DOHH2 (cell line): Measurements from ENCODE around the gene STAT1.

ENCODE experiments used
- H3F3A ChIP-seq: fragments of 200-600 bp; sonication (generic), shearing (Covaris generic); 2 replicates; pipeline ENCODE4 v1.6.0; 2016; ENCODE audit warnings: antibody characterized with exemption, mild to moderate bottlenecking; ENCODE audit not compliant: control insufficient read depth, insufficient read depth
- H3K27ac ChIP-seq: fragments of 200-600 bp; sonication (generic); 2 replicates; pipeline ENCODE4 v1.5.1; 2014; ENCODE audit warnings: low read depth, mild to moderate bottlenecking, low read length, moderate library complexity
- H3K27me3 ChIP-seq: fragments of 200-600 bp; sonication (generic); 2 replicates; pipeline ENCODE4 v1.6.1; 2014; ENCODE audit warnings: mild to moderate bottlenecking, low read length, mixed read lengths; ENCODE audit not compliant: control insufficient read depth
- H3K36me3 ChIP-seq: fragments of 200-600 bp; sonication (generic); 2 replicates; pipeline ENCODE4 v1.6.1; 2014; ENCODE audit warnings: mild to moderate bottlenecking, low read length, moderate library complexity, mixed read lengths; ENCODE audit not compliant: control insufficient read depth
- H3K4me1 ChIP-seq: fragments of 200-600 bp; sonication (generic); 2 replicates; pipeline ENCODE4 v1.6.1; 2014; ENCODE audit warnings: mild to moderate bottlenecking, low read length, mixed read lengths; ENCODE audit not compliant: control insufficient read depth
- H3K4me2 ChIP-seq: fragments of 200-600 bp; sonication (generic); 2 replicates; pipeline ENCODE4 v1.6.0; 2014; ENCODE audit warnings: mild to moderate bottlenecking, low read length, moderate library complexity
- H3K4me3 ChIP-seq: fragments of 200-600 bp; sonication (generic); 2 replicates; pipeline ENCODE4 v1.5.1; 2014; ENCODE audit warnings: mild to moderate bottlenecking, low read length, mixed read lengths
- H3K79me2 ChIP-seq: fragments of 200-600 bp; sonication (generic); 2 replicates; pipeline ENCODE4 v1.6.1; 2014; ENCODE audit warnings: mild to moderate bottlenecking, low read length, mixed read lengths; ENCODE audit not compliant: control insufficient read depth
- H3K9me2 ChIP-seq: fragments of 200-600 bp; sonication (generic); replicated peaks from 2 replicates; pipeline ENCODE4 v1.6.1; 2014; ENCODE audit warnings: mild to moderate bottlenecking, low read length, mixed read lengths; ENCODE audit not compliant: control insufficient read depth
- H3K9me3 ChIP-seq: fragments of 200-600 bp; sonication (generic); 2 replicates; pipeline ENCODE4 v1.6.1; 2014; ENCODE audit warnings: antibody characterized with exemption, low read length, mixed read lengths; ENCODE audit not compliant: control insufficient read depth, insufficient read depth
- H4K20me1 ChIP-seq: fragments of 200-600 bp; sonication (generic); 2 replicates; pipeline ENCODE4 v1.6.0; 2014; ENCODE audit warnings: low read depth, mild to moderate bottlenecking, antibody characterized with exemption, low read length, moderate library complexity; ENCODE audit not compliant: control insufficient read depth, insufficient read depth
- EZH2phosphoT487 ChIP-seq: fragments of 200-600 bp; sonication (generic); IDR thresholded peaks from 2 replicates; pipeline ENCODE4 v1.6.1; 2017; ENCODE audit warnings: borderline replicate concordance, mild to moderate bottlenecking, antibody characterized with exemption, low read length, moderate library complexity, mixed read lengths
- TF ChIP-seq, protein P1 (sequence below): fragments of 200-600 bp; sonication (generic); IDR thresholded peaks from one replicate; pipeline ENCODE4 v1.5.1; 2014; ENCODE audit warnings: antibody characterized with exemption, mild to moderate bottlenecking, low read depth, low read length; ENCODE audit not compliant: poor library complexity, severe bottlenecking

Gene STAT1

DNA sequence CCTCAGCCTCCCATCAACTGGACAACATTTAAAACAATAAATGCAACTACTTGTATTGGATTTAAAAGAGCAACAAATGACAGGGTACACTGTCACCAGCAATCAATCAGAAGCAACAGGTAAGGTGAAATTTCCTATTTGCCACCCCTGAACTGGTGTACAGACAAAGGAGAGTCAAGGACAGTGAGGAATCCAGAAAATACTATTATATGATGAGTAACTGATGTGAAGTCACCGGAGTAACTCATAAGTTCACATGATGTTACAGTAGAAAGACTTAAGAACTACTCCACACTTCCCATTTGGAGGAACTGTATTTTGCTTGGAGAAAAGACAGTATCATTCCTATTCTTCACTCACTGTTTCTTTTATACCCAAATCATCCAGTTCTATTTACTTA, 4.1 kb upstream of the STAT1 start:
- no peaks in the 10 kb centered on the region for H3K79me2 ChIP-seq
- H3F3A ChIP-seq: no peaks in the 10 kb centered on the region
- H3K36me3 ChIP-seq: no peaks in the 10 kb centered on the region
- peaks cover 10% of the 10 kb centered on the region for H3K9me3 ChIP-seq
- H3K27me3 ChIP-seq: peaks cover 9% of the 10 kb centered on the region; the same call in 1 of the 2 replicates
- TF ChIP-seq EZH2phosphoT487: no peak
- TF ChIP-seq, protein P1, sequence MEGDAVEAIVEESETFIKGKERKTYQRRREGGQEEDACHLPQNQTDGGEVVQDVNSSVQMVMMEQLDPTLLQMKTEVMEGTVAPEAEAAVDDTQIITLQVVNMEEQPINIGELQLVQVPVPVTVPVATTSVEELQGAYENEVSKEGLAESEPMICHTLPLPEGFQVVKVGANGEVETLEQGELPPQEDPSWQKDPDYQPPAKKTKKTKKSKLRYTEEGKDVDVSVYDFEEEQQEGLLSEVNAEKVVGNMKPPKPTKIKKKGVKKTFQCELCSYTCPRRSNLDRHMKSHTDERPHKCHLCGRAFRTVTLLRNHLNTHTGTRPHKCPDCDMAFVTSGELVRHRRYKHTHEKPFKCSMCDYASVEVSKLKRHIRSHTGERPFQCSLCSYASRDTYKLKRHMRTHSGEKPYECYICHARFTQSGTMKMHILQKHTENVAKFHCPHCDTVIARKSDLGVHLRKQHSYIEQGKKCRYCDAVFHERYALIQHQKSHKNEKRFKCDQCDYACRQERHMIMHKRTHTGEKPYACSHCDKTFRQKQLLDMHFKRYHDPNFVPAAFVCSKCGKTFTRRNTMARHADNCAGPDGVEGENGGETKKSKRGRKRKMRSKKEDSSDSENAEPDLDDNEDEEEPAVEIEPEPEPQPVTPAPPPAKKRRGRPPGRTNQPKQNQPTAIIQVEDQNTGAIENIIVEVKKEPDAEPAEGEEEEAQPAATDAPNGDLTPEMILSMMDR: no peak
- H4K20me1 ChIP-seq: no peaks in the 10 kb centered on the region
- H3K27ac ChIP-seq: no peak overlapping the region
- no peaks in the 10 kb centered on the region for H3K9me2 ChIP-seq
- no peak overlapping the region for H3K4me2 ChIP-seq
- no peak overlapping the region for H3K4me3 ChIP-seq
- H3K4me1 ChIP-seq: peaks cover 23% of the 10 kb centered on the region

DNA sequence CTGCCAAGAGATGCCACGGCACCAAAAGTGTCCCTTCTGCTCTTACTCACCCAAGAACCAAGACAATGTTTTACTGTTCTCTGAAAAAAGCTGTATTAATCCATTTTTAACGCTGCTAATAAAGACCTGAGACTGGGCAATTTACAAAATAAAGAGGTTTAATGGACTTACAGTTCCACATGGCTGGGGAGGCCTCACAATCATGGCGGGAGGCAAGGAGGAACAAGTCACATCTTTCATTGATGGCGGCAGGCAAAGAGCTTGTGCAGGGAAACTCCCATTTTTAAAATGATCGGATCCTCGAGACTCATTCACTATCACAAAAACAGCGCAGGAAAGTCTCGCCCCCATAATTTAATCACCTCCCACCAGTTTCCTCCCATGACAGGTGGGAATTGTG, 1.9 kb upstream of the STAT1 start:
- H3K4me3 ChIP-seq: no peak overlapping the region
- H3K9me3 ChIP-seq: peaks cover 10% of the 10 kb centered on the region
- no peaks in the 10 kb centered on the region for H3F3A ChIP-seq
- H4K20me1 ChIP-seq: no peaks in the 10 kb centered on the region
- no peaks in the 10 kb centered on the region for H3K9me2 ChIP-seq
- no peak overlapping the region for H3K4me2 ChIP-seq
- H3K79me2 ChIP-seq: no peaks in the 10 kb centered on the region
- no peaks in the 10 kb centered on the region for H3K36me3 ChIP-seq
- no peak for TF ChIP-seq EZH2phosphoT487
- TF ChIP-seq, protein P1: no peak
- peaks cover 9% of the 10 kb centered on the region; the same call in 1 of the 2 replicates for H3K27me3 ChIP-seq
- H3K27ac ChIP-seq: no peak overlapping the region
- peaks cover 21% of the 10 kb centered on the region for H3K4me1 ChIP-seq

DNA sequence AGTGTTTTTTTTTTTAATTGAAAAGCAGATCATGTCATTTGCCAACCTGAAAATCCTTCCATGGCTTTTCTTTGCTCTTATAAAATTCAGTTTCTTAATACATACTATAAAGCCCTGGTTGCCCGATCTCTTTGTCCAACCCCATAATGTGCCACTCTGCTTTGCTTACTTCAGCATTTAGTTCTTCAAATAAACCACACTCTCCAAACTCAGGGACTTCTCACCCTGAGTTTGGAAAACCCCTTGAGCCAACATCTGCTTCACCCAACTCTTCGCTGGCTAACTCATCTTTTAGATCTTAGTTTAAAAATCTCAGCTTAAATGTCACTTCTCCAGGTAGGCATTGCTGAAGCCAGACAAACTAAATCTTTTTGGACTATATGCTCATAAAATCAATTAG, 1.3 kb upstream of the STAT1 start:
- no peak overlapping the region for H3K27ac ChIP-seq
- H3F3A ChIP-seq: no peaks in the 10 kb centered on the region
- no peaks in the 10 kb centered on the region for H3K36me3 ChIP-seq
- H4K20me1 ChIP-seq: no peaks in the 10 kb centered on the region
- TF ChIP-seq, protein P1: no peak
- no peak for TF ChIP-seq EZH2phosphoT487
- H3K4me3 ChIP-seq: no peak overlapping the region
- H3K4me2 ChIP-seq: no peak overlapping the region
- H3K4me1 ChIP-seq: peaks cover 18% of the 10 kb centered on the region
- H3K27me3 ChIP-seq: peaks cover 9% of the 10 kb centered on the region; the same call in 1 of the 2 replicates
- no peaks in the 10 kb centered on the region for H3K9me2 ChIP-seq
- peaks cover 10% of the 10 kb centered on the region for H3K9me3 ChIP-seq
- no peaks in the 10 kb centered on the region for H3K79me2 ChIP-seq
